Limb (tissue), 2 donors: ENCODE measurements around the gene BARX2.
A peak's percentile ranks its signal among the peaks of the same experiment; 100 is the strongest.
"Not testable (repeated sequence)": the region's sequence is repeated elsewhere in the genome, so short reads cannot be mapped to it uniquely, and the experiment has no call there.

Source experiments
- DNase-seq, 2 donors: peaks; one replicate each; pipeline ENCODE4 v3.0.0-alpha.2; 2016; ENCODE audit errors: extremely low spot score in 2 of 2

Gene BARX2, protein sequence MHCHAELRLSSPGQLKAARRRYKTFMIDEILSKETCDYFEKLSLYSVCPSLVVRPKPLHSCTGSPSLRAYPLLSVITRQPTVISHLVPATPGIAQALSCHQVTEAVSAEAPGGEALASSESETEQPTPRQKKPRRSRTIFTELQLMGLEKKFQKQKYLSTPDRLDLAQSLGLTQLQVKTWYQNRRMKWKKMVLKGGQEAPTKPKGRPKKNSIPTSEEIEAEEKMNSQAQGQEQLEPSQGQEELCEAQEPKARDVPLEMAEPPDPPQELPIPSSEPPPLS

DNA sequence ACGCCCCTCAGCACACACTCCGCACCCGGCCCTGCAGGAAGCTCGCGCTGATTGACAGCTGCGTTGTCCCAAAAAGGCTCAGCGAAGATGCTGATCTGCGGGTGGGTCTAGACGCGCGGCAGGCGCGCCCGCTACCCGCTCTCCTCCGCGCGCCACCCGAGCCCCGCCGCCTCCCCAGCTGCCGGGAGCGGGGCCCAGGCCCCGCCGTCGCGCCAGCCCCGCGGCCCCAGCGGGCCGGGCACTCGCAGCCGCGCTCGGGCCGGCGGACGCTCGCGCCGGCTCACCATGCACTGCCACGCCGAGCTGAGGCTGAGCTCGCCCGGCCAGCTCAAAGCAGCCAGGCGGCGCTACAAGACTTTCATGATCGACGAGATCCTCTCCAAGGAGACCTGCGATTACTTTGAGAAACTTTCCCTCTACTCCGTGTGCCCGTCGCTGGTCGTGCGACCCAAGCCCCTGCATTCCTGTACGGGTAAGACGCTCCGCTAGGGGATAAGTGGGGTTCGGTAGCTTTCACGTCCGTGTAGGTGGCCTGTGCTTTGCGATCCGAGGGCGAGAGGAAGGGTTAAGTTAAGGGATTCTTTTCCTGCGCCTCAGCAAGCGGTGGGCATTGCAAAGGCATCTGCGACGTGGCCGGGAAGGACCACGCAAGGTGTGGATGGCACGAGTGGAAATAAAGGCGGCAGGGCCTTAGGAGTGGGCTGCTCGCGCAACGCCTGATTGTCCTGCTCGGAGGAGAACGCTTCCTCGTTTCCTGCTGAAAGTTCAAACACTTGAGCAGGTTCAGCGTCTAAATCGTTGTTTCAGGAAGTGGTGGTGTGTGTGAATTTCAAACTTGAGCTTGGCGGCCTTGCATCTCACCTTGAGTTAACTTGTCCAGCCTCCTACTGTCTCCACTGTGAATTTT is at the start of gene BARX2:
Gene BARX2 (plus strand): TSS at position 98 of the 907 bp plus-strand sequence. CDS start 188 bp downstream, at position 286.
- DNase-seq = peak; percentile 67 to 82

DNA sequence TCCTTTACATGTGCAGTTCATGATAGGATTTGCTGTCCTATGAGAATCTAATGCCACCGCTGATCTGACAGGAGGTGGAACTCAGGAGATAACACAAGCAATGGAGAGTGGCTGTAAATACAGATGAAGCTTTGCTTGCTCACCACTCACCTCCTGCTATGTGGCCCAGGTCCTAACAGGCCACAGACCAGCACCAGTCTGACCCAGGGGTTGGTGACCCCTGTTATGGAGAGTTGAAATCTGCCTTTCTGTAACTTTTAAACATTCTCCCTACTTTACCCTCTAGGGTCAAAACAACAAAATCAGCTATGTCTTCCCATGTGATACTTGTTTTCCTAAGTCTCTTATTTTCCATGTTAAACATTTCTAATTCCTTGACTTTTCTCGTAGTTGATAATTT is 48.7 kb upstream of the BARX2 start:
- DNase-seq = no peak

- not testable (repeated sequence) for DNase-seq
Measured at GRCh38 chr11:129327708-129328107, 47.9 kb upstream of the BARX2 start.

DNA sequence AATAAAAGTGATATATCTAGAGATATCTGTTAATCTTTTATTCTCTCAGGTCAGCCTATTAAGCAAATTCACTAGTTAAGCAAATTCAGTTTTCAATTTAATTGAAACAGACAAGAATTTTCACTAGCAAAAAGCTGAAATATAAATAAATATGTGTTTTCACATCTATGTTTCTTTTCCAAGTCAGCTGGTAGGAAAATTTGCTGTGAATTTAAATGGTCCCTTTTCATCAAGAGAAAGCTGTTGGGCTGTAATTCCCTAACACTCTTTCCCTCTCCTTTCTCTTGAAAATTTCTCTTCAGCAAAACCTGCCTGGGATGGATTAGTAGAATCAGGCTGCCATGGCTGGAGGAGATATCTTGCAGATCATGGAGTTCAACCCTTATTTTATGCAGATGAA is 46.9 kb upstream of the BARX2 start:
- no peak for DNase-seq

DNA sequence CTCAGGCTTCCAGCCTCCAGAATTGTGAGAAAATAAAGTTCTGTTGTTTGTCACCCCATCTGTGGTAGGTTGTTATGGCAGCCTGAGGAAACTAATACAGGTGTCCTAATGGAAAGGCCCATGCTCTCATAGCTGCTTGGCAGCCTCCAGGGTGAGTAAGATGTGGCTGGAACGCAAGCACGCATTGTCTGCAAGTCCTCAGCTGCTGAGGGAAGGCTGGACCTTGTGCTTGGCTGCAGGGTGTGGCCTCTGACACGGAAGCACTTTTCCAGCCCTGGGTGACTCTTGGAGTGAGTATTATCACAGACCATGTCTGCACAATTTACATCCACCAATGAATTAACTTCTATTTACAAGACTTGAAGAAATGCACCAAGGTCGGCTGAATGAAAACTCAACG is 44.4 kb upstream of the BARX2 start:
- DNase-seq = no peak

DNA sequence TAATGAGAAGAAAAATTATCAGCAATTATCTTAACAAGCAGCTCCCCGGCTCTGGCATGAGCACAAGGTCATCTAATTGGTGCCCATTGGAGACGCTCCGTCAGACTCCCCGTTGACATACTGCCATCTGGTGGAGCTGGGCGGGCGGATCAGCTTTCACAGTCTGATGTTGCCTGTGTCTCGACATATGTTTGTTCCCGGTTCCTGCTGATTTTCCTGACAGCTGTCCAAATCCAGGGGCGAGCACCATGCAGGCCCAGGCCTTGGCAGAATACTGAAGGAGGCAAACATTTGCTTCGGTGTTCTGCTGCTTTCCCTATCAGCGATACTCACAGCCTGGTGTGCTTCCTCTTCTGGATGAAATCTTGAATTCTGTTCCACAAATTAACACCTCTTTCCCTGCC is 43.8 kb upstream of the BARX2 start:
- peak; percentile 82 to 89 for DNase-seq

DNA sequence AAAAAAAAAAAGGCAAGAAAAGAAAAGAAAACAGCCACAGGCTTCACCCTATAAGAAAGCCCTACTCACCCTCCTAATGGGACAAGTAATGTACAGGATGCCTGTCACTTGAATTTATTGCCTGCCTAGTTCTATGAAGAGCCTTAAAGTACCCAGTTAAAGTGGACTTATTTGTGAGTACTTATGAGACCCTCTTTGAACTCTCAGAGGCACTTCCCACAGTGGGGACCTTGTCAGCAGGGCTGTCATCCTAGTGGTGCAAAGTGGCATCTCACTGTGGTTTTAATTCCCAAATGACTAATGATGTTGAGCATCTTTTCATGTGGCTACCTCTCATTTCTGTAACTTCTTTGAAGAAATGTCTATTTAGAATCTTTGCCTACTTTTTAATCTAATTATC is 41.8 kb upstream of the BARX2 start:
- DNase-seq = no peak

DNA sequence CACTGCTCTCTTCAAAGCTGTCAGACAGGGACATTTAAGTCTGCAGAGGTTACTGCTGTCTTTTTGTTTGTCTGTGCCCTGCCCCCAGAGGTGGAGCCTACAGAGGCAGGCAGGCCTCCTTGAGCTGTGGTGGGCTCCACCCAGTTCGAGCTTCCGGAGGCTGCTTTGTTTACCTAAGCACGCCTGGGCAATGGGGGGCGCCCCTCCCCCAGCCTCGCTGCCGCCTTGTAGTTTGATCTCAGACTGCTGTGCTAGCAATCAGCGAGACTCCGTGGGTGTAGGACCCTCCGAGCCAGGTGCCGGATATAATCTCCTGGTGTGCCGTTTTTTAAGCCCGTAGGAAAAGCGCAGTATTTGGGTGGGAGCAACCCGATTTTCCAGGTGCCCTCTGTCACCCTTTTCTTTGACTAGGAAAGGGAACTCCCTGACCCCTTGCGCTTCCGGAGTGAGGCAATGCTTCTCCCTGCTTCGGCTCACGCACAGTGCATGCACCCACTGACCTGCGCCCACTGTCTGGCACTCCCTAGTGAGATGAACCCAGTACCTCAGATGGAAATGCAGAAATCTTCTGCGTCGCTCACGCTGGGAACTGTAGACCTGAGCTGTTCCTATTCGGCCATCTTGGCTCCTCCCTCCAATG is 31.2 kb upstream of the BARX2 start:
- not testable (repeated sequence) for DNase-seq

GRCh38 chr11:129346916-129347315 is 28.7 kb upstream of the BARX2 start:
- no peak for DNase-seq

DNA sequence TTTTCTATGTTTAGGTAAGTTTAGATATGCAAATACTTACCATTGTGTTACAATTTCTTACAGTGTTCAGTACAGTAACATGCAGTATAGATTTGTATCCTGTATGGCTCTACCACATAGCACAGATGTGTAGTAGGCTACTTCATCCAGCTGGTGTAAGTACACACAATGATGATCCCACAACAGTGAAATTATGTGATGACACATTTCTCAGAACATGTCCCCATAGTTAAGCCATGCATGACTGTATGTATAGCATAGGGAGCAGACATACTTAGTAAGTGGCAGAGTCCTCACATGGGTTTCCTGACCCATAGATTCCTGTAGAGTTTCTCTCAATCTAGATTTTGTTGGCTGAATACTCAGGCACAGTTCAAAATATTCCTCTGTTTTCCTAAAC is 26.8 kb upstream of the BARX2 start:
- no peak for DNase-seq

DNA sequence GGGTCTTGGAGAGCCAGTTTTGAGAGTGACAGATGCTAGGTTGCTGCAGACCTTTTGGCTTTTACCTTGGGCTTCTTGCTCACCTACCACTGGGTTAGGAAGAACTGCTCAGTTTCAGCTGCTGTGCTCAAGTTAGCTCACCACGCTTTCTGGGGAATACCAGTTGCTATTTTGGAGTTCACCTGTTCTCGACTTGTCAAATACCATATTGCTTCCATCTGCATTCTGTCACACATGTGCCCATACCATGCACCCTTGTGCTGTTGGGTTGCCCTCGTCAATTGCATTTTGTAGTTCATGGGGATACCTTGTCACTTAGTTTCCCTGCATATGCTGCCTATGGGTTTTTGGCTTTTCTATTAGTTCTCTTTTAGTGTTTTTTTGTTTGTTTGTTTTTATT is 23.0 kb upstream of the BARX2 start:
- no peak for DNase-seq

DNA sequence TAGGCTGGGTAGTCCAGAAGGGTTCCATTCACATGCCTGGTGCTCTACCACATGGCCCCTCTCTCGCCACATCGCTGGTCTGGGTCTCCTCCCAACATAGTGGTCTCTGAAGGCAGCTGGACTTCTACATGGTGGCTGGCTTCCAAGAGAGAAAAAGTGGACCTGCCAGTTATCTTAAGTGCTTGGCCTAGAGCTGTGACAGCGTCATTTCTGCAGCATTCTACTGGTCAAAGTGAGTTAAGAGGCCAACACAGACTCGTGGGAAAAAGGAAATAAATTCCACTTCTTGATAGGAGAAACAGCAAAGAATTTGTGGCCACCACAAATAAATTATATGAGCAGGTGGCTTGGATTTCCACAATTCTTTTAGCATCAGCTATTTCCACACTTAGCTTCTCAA is 21.0 kb upstream of the BARX2 start:
- no peak for DNase-seq

- DNase-seq = no peak
Measured at GRCh38 chr11:129359748-129360147, 15.9 kb upstream of the BARX2 start.

DNA sequence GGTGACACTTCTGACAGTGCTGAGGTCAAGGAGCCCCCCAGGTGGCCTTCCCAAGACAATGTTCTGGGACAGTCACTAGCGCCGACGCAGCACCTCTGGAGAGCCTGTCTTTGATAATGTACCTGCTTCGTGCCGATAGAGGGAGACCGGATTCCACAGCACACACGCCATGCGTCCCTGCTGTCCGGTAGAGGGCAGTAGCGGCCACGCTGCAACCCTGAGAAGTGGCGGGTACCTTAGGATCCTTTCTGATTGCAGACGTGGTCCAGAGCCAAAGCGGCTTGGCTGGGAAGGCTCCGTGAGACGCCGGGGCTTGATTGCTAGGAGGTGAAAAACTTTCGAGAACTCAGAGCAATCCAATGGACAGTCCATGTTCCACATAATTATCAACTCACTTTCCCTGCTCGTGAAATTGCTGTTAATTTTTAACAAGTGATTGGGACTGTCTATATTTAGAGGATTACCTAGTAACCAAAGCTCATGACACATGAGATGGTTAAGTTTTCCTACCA is 11.4 kb upstream of the BARX2 start:
- DNase-seq = peak; percentile 86 to 89

DNA sequence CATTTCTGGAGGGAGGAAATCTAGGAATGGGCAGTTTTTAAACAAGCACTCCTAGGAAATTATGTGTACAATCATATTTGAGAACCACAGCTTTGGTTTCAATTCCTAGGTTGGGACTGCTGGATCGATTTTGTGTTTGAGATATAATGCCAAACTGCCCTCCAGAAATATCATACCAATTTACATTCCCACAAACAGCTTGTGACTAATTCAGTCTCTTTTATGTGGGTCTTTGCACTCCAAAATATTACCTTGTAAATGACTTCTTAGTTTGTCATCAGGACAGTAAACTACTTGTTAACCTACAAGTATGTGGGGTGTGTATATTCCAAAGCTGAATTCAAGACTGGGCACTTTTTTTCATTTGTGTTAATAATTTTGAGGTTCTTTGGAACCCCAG is 9.8 kb upstream of the BARX2 start:
- DNase-seq = no peak

GRCh38 chr11:129366737-129367597 is 8.7 kb upstream of the BARX2 start:
- no peak for DNase-seq

GRCh38 chr11:129368889-129369672 is 6.6 kb upstream of the BARX2 start:
- DNase-seq = no peak

- no peak for DNase-seq
Measured at GRCh38 chr11:129370715-129371114, 4.9 kb upstream of the BARX2 start.

DNA sequence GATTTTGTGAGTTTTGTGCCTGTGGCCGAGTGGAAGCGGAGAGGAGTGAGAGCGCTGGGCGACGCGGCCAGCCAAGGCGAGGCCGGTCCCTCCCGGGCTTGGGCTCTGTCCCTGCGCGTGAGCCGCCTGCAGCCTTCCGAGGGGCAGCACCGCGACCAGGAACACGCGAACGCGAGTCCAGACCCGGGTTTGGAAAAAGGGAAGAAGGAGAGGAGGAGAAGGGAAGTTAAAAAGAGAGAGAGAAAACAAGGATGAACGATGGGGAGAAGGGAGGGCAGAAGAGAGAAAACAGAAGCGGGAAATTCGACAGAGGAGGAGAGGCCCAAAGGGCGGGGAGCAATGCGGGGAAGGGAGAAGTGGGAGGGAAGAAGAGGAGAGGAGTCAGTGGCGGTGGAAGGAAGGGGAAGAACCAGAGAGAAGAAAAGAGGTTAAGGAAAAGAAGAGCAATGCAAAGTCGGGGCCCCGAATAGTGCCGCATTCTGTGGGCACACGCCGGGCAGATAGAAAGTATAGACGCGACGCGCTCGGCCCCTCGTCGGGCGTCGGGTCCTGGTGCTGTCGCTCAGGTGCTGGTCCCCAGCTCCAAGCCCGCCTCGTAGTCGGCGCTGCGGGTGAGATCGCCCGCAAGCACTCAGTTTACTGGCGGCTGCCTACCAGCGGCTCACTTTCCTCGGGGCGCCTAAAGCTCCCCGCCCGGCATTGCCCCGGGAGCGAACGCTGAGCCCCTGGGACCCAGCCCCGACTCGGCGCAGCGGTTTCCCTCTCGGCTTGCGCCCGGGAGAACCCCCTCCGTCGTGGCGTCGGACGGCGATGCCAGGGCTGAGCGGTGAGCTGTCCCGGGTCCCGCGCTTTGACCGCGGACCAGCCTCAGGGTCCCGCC is 2.8 kb upstream of the BARX2 start:
- DNase-seq = peak in 1 of 2 donors; percentile 40
